Fibroblast of skin of left biceps (primary cell): ENCODE results near the gene ABCA13.
"Not testable (repeated sequence)": the region's sequence is repeated elsewhere in the genome, so short reads cannot be mapped to it uniquely, and the experiment has no call there.

Experiments
- DNase-seq, 2 experiments: peaks; one replicate each; pipeline ENCODE4 v3.0.0-alpha.2; 2013; ENCODE audit warnings: low read depth in 2 of 2

ABCA13 gene, protein sequence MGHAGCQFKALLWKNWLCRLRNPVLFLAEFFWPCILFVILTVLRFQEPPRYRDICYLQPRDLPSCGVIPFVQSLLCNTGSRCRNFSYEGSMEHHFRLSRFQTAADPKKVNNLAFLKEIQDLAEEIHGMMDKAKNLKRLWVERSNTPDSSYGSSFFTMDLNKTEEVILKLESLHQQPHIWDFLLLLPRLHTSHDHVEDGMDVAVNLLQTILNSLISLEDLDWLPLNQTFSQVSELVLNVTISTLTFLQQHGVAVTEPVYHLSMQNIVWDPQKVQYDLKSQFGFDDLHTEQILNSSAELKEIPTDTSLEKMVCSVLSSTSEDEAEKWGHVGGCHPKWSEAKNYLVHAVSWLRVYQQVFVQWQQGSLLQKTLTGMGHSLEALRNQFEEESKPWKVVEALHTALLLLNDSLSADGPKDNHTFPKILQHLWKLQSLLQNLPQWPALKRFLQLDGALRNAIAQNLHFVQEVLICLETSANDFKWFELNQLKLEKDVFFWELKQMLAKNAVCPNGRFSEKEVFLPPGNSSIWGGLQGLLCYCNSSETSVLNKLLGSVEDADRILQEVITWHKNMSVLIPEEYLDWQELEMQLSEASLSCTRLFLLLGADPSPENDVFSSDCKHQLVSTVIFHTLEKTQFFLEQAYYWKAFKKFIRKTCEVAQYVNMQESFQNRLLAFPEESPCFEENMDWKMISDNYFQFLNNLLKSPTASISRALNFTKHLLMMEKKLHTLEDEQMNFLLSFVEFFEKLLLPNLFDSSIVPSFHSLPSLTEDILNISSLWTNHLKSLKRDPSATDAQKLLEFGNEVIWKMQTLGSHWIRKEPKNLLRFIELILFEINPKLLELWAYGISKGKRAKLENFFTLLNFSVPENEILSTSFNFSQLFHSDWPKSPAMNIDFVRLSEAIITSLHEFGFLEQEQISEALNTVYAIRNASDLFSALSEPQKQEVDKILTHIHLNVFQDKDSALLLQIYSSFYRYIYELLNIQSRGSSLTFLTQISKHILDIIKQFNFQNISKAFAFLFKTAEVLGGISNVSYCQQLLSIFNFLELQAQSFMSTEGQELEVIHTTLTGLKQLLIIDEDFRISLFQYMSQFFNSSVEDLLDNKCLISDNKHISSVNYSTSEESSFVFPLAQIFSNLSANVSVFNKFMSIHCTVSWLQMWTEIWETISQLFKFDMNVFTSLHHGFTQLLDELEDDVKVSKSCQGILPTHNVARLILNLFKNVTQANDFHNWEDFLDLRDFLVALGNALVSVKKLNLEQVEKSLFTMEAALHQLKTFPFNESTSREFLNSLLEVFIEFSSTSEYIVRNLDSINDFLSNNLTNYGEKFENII (N-terminal part only)

GRCh38 chr7:48171202-48171601, at the start of gene ABCA13:
TSS of gene ABCA13 (plus strand) at chr7:48171458. CDS start at chr7:48171484, 26 bp downstream.
- no peak for DNase-seq

GRCh38 chr7:48126037-48126436, 45.2 kb upstream of the ABCA13 start:
- DNase-seq: no peak

- DNase-seq: no peak
These were observed 40.6 kb upstream of the ABCA13 start for GRCh38 chr7:48130658-48131108.

- DNase-seq: no peak
These were observed 38.5 kb upstream of the ABCA13 start for GRCh38 chr7:48132792-48133191.

- no peak for DNase-seq
These were observed 31.8 kb upstream of the ABCA13 start for GRCh38 chr7:48139459-48139858.

GRCh38 chr7:48140001-48140681, 31.1 kb upstream of the ABCA13 start:
- DNase-seq: no peak

- no peak for DNase-seq
These were observed 29.7 kb upstream of the ABCA13 start for GRCh38 chr7:48141521-48141920.

DNA sequence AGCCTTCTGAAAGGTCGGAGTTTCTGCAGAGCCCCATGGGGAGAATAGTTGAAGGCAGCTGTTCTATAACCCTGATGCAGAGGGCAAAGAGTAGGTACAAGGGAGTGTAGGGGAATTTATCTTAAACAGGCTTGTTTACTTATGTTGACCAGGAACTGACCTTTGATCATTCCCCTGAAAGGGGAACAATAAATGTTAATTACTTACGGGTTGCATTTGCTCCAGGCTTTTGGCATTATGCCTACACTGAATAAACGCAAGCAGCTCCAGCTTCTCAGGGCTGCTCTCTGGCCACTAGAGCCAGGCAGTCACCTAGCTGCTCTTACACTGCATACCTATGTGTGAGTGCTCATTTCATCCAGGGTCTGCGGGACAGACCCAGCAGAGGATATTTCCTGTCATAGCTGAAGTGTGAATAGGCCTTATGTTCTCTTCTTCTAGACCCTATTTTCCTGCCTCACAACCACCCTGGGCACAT, 26.9 kb upstream of the ABCA13 start:
- no peak for DNase-seq

DNA sequence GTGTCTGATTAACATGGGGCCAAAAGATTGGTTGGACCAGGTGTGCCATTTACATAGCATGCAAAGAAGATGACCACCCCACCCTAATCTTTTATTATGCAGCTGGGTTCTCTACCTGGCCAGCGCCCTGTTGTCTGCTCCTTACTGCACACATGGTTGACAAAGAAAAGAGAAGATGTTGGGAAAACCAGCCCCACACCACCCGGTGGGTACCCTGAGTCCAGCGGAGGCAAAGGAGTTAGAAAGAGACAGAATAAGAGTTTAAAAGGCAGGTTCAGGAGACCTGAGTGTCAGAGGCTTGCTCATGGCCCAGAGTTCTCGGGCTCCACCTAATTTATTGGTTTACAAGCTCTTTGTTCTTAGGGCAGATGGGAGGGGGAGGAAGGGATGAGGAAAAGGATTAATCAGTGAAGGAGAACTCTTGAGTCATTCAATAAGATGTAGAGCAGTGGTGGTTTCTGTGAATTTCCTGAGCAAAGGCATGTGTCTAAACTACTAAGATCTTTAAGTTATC, 24.1 kb upstream of the ABCA13 start:
- no peak for DNase-seq

GRCh38 chr7:48147690-48148089, 23.6 kb upstream of the ABCA13 start:
- not testable (repeated sequence) for DNase-seq

- no peak for DNase-seq
These were observed 22.9 kb upstream of the ABCA13 start for GRCh38 chr7:48148311-48148710.

- no peak for DNase-seq
These were observed 22.2 kb upstream of the ABCA13 start for GRCh38 chr7:48149058-48149457.

- DNase-seq: no peak
These were observed 21.2 kb upstream of the ABCA13 start for GRCh38 chr7:48150086-48150485.

- DNase-seq: peak in 1 of 2 experiments; percentile 22
These were observed 16.4 kb upstream of the ABCA13 start for GRCh38 chr7:48154792-48155413.

DNA sequence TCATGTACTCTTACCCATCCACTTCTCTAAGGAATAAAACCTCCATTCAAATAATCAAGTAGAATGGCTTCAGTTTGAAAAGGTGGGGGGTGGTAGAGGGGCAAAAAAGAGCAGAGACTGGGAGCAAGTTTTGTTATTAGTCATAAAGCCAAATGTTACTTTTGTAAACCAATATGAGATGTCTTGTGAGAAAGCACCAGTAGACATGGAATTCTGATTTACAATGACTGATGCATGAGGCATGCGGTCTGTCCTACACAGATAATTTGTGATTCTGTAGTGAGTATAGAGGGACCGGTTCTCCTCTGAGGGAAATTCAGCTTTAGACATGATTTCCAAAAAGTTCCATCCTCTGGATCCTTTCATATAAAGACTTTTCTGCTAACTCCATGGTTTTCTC, 12.9 kb upstream of the ABCA13 start:
- no peak for DNase-seq

DNA sequence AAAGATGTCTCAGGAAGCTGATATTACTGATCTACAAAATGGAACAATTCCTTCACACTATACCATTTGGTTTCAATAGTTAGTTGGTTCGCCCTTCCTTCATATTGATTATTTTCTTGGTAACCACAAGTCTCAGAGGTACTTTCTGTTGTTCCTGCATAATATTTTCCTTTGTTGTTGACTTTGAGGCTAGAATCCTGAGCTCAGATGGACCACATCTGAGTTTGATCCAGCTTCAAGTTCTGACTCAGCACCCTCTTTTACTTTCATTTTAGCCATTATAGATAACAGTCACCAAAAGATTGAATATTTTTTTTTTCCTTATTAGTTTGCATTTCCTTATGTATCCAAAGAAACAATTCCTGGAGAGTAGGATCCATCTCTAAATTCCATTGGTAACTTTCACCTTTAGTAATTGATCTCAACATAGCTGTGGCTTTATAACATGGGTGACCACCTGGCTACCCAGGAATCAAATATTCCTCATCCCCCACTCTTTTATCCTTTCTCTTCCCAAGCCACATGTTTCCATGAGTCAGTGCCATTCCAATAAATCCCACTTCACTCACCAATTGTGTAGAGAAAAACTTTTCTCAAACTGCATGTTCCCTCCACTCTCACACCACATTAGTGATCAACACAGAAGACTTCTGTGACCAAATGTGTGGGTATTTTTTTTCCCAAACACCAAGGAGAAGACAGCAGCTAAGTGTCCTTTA, 9.7 kb upstream of the ABCA13 start:
- no peak for DNase-seq

DNA sequence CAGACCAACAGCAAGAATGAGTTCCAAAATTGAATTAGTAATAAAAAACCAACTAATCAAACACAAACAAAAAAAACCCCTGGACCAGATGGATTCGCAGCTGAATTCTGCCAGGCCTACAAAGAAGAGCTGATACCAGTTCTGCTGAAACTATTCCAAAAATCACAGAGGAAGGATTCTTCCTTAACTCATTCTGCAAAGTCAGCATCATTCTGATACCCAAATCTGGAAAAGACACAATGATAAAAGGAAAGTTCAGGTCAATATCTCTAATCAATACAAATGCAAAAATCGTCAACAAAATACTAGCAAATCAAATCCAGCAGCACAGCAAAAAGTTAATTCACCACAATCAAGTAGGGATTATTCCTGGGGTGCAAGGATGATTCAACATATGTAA, 6.1 kb upstream of the ABCA13 start:
- no peak for DNase-seq

DNA sequence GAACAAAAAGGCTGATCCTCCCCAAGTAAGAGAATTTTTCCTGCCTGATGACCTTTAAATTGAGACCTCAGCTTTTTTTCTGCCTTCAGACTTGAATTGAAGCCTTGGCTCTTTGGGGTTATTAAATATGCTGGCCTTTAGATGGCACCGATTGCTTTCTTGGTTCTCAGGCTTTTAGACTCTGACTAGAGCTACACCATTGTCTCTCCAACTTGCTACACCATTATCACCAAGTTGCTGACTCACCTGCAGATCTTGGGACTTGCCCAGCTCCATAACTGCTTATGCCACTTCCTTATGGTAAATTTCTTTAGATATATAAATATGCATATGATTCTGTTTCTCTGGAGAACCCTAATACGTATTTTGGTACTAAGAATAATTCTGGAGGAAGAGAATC, 3.1 kb upstream of the ABCA13 start:
- no peak for DNase-seq

GRCh38 chr7:48170506-48170905, 752 bp upstream of the ABCA13 start:
- DNase-seq: no peak

DNA sequence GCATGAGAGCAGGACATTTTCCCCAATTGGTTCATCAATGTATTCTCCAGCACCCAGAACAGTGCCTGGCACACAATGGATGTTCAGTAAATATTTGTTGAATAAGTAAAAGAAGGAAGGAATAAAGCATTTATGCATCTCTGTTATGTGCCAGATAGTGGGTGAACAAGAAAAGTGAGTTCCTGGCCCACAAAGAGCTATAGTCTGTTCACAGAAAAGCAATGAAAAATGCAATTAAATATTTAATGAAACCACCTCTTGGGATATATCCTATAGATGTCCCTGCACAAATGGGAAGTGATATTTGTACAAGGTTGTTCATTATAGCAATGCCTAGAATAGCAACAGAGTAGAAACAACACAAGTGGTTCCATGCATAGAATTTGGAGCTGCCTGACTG, 2.1 kb downstream of the ABCA13 start:
- no peak for DNase-seq
